GM10266 (cell line): ENCODE measurements around the gene SLC25A34.

Experiments used
- DNase-seq: peaks from one replicate; pipeline ENCODE4 v3.0.0; 2012; ENCODE audit errors: extremely low spot score
- CTCF ChIP-seq: IDR thresholded peaks from 2 replicates; pipeline ENCODE4 v1.5.1; 2012; ENCODE audit warnings: mild to moderate bottlenecking, low read depth; ENCODE audit not compliant: control insufficient read depth, insufficient read depth; ENCODE audit errors: missing control alignments

Gene SLC25A34

DNA sequence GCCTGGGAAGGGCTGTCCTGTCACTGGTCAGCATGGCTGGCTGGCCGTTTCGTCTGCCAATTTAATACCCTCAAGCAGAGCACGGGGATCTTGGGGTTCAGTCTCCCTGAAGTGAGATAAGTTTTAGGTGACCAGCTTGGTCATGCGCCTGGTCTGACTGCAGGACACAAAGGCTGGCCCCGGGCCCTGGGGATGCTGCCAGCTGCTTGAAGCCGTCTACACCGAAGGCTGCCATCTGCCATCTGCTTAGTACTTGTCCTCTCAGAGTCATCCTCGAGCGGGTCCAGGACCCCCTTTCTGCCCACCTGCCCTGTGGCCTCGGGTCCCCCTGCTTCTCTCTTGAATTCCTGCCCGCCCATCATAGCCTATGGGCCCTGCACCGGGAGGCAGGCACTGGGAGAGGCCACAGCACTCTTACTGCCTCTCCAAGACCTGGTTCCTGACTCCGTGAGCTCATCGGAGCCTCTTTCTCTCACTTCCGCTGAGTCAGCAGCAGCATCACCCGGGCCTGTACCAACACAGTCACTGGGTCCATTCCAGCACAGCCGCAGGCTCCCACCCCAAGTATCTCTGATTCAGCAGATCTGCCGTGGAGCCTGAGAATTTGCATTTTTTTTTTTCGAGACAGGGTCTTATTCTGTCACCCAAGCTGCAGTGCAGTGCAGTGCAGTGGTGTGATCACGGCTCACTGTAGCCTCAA is 29.6 kb downstream of the SLC25A34 start:
- TF ChIP-seq CTCF, result no peak
- no peak for DNase-seq

DNA sequence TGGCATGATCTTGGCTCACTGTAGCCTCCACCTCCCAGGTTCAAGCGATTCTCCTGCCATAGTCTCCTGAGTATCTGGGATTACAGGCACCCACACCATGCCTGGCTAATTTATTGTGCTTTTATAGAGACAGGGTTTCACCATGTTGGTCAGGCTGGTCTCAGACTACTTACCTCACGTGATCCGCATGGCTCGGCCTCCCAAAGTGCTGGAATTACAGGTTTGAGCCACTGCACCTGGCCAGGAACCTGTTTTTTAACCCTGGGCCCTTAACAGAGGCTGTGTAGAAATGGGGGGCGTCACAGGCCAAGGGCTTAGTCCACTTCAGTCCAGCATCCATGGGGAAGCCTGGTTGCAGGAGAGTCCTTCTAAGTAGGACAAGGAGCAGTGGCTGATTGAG is 31.9 kb downstream of the SLC25A34 start:
- DNase-seq, result no peak
- no peak for TF ChIP-seq CTCF

DNA sequence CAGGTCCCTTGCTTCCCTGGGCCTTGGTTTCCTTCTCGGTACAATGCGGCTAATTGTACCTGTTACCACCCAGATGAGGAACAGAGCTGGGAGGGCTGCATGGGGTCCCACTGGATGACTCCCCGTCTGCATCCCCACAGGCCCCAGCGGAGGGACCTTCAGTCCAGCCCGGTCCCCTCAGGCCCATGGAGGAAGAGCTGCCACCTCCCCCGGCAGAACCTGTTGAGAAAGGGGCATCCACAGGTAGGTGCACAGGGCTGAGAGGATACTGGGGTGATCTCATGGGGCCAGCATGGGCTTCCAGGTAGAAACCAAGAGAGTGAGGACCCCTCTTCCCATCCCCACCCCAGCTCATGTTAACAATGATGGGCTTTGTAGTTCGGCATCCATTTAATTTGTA is 32.3 kb downstream of the SLC25A34 start:
- no peak for DNase-seq
- TF ChIP-seq CTCF, result no peak

- no peak for DNase-seq
- no peak for TF ChIP-seq CTCF
Measured at GRCh38 chr1:15770313-15770962, 34.4 kb downstream of the SLC25A34 start.

DNA sequence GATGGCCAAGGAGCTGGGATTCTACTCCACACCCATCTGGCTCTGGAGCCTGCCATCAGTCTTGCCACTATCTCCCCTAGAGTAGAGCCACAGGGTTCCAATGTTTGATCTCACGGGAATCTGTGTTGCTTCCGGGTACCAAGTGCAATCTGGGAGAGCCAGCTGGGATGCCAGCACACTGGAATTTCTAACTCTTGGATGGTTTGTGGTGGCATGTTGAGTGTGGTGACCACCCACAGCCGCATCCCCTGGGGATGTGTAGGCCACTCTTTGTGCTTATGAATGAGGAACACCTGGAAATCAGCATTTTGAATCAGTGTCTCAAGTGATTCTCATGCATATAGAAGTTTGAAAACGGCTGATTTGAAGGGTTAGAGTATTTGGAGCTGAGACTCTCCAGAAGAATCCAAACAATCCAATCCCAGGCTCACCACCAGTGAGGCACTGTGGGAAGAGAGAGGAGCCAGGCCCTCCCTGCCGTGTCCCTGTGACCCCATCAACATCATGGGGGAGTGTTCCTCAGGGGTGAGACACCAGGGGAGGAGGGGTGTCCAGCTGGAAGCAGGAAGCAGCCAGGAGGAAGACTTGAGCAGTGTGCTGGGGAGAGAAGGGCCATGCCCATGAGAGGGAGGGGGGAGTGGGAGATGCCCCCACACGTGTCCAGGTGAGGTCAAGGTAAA is 35.9 kb downstream of the SLC25A34 start:
- no peak for DNase-seq
- no peak for TF ChIP-seq CTCF

- TF ChIP-seq CTCF, result no peak
- DNase-seq, result no peak
Measured at GRCh38 chr1:15775706-15776105, 39.6 kb downstream of the SLC25A34 start.

DNA sequence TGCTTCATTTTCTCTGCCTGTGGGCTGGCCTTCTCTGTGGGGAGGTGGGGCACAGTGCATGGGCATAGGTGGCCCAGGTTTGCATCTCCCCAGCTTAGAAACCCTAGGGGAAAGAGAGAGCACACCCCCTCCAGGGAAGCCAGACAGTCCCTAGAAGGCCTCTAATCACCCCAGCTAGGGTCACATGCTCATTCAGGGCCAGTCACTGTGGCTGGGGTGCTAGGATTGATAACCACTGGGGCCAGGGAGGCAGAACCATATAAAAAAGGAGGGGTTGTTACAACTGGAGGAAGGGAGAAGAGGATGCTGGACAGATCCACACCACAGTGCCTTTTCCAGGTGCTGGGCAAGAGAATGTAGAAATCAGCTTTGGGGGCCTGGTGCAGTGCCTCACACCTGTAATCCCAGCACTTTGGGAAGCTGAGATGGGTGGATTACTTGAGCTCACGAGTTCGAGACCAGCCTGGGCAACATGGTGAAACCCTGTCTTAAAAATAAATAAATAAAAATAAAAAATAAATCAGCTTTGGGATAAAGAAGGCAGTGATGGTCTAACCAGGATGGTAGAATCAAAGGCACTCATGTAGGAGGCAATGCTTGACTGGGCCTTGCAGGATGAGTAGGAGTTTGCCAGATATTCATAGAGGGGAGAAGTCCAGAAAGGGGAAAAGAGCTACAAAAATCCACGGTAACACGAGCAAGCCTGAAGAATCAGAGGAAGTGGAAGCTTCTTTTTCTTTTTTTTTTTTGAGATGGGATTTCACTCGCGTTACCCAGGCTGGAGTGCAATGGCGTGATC is 42.0 kb downstream of the SLC25A34 start:
- no peak for TF ChIP-seq CTCF
- no peak for DNase-seq
